Measurements from ENCODE around the gene ATP2B2. TPM values are rescaled to one million over a fixed set of nuclear protein-coding genes. Genes with fewer than 3 reads are reported as not detected.

Gene ATP2B2
- 0.09 TPM for total RNA-seq
- long read RNA-seq = 0 reads

DNA sequence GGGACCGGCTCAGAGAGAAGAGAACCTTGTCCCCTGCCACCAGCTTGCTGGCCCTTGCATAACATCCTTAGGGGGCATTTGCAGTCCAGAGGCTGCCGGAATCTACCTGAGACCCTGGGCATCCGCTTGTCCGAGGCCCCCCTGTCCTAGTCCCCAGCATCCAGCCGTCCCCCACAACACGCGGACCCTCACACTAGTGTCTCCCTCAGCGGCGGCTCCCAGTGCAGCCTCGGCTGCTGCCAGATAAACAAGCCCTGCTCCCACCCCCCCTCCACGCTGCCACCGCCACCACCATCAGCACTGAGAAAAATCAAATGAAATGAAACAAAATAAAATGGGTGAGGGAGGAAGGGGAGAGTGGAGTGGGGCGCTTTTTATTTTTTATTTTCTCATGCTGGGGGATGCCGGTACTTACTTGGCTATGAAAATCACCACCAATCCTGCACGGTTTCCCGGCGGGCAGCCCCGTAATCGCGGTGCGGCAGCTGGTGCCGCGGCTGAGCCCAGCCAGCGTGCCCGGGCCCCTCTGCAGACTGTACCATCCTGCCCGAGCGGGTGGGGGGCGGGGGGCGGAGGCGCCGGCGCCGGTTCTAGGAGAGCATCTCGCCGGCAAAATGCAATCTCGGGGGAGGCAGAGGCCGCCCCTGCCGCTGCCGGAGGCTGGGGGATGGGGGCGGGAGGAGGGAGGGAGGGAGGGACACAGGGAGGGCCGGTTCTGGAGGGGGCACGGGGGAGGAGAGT, at the start of gene ATP2B2:
TSS of gene ATP2B2 (minus strand) at position 537 of the 741 bp plus-strand sequence. CDS start 56,043 bp downstream, outside the sequence.
- peak within 1 kb of the TSS; percentile 23 for H3K4me3 ChIP-seq

GRCh38 chr3:10554746-10555145, 49.4 kb upstream of the ATP2B2 start:
- no peaks in the 10 kb centered on the region for H3K36me3 ChIP-seq
- ATAC-seq (no peak), DNase-seq (no peak)
- no peaks in the 10 kb centered on the region for H3K4me1 ChIP-seq
- intact Hi-C loops (cut with DNase I) = no loop called here
- no peaks in the 10 kb centered on the region for H3K27me3 ChIP-seq (ENCODE audit: low read depth)
- no peak overlapping the region for H3K4me3 ChIP-seq
- no peaks in the 10 kb centered on the region for H3K9me3 ChIP-seq
- TF ChIP-seq, protein P1, sequence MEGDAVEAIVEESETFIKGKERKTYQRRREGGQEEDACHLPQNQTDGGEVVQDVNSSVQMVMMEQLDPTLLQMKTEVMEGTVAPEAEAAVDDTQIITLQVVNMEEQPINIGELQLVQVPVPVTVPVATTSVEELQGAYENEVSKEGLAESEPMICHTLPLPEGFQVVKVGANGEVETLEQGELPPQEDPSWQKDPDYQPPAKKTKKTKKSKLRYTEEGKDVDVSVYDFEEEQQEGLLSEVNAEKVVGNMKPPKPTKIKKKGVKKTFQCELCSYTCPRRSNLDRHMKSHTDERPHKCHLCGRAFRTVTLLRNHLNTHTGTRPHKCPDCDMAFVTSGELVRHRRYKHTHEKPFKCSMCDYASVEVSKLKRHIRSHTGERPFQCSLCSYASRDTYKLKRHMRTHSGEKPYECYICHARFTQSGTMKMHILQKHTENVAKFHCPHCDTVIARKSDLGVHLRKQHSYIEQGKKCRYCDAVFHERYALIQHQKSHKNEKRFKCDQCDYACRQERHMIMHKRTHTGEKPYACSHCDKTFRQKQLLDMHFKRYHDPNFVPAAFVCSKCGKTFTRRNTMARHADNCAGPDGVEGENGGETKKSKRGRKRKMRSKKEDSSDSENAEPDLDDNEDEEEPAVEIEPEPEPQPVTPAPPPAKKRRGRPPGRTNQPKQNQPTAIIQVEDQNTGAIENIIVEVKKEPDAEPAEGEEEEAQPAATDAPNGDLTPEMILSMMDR (IDR thresholded peaks at IDR 0.05) = no peak
- H3K27ac ChIP-seq = no peak overlapping the region

More for the DNA sequence above, at the start of gene ATP2B2:
- no peak for DNase-seq
- peaks cover 32% of the 10 kb centered on the region for H3K27me3 ChIP-seq (ENCODE audit: low read depth)
- H3K27ac ChIP-seq = no peak within 1 kb of the TSS
- no peaks in the 10 kb centered on the region for H3K36me3 ChIP-seq
- no peaks in the 10 kb centered on the region for H3K9me3 ChIP-seq
- no peak for ATAC-seq
- no peaks in the 10 kb centered on the region for H3K4me1 ChIP-seq
- TF ChIP-seq, protein P1 (IDR thresholded peaks at IDR 0.05) = no peak
- intact Hi-C loops (cut with DNase I) = no loop called here

DNA sequence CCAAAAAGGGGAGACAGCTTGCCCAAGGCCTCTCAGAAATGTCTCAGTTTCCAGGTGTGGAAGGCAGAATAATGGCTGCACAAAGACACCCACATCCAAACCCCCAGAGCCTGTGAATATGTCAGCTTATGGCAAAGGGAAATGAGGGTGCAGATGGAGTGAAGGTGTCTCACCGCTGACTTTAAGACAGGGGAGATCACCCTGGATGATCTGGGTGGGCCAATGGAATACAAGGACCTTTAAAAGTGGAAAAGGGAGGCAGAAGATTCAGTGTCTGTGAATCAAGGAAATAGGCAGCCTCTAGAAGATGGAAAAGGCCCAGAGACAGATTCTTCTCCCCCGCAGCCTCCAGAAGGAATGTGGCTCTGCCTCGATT, 48.8 kb upstream of the ATP2B2 start:
- TF ChIP-seq, protein P1 (IDR thresholded peaks at IDR 0.05) = no peak
- Histone ChIP-seq H3K9me3 (no peaks in the 10 kb centered on the region), H3K36me3 (no peaks in the 10 kb centered on the region), H3K27me3 (ENCODE audit: low read depth) (no peaks in the 10 kb centered on the region), H3K4me3 (no peak overlapping the region), H3K4me1 (no peaks in the 10 kb centered on the region), H3K27ac (no peak overlapping the region)
- intact Hi-C loops (cut with DNase I) = no loop called here
- no peak for DNase-seq
- ATAC-seq = no peak

DNA sequence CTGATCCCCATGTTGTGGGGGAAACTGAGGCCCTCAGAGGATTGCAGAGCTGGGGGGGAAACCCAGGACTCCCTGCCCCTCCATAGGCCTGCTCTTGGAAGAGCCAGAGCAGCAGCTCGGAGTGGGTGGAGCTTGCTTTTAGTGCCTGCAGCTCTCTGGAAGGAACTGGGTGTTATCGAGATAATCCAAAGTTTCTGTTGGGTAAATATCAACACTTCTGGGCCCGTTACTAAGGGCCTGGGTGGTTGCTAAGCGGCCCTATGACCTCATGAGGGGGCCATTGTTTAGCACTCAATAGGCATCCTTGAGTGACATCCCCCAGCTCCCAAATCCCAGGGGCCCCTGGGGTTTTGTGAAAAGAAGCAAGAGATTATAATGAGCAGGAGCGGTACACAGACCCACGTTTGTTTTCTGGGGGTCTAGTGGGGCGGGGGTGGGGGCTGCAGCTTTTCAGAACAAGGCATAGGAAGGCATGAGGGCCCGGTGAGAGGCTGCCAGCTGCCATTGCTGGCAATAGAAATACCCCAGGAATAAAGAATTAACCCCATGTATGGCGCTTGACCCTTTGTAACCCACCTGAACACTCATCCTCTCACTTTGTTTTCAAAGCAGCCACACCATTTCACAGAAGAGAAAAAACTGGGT, 48.3 kb upstream of the ATP2B2 start:
- TF ChIP-seq, protein P1 (IDR thresholded peaks at IDR 0.05) = no peak
- Histone ChIP-seq H3K36me3 (no peaks in the 10 kb centered on the region), H3K27me3 (ENCODE audit: low read depth) (no peaks in the 10 kb centered on the region), H3K4me1 (no peaks in the 10 kb centered on the region), H3K27ac (no peak overlapping the region), H3K4me3 (no peak overlapping the region), H3K9me3 (no peaks in the 10 kb centered on the region)
- intact Hi-C loops (cut with DNase I) = no loop called here
- no peak for ATAC-seq
- DNase-seq = no peak

GRCh38 chr3:10552631-10552943, 47.2 kb upstream of the ATP2B2 start:
- Histone ChIP-seq H3K4me1 (no peaks in the 10 kb centered on the region), H3K9me3 (no peaks in the 10 kb centered on the region), H3K36me3 (no peaks in the 10 kb centered on the region), H3K4me3 (no peak overlapping the region), H3K27ac (no peak overlapping the region), H3K27me3 (ENCODE audit: low read depth) (peaks cover 6% of the 10 kb centered on the region)
- DNase-seq = no peak
- TF ChIP-seq, protein P1 (IDR thresholded peaks at IDR 0.05) = no peak
- ATAC-seq = no peak
- intact Hi-C loops (cut with DNase I) = no loop called here
